ENCODE results near the gene ISYNA1. TPM values are rescaled to one million over a fixed set of nuclear protein-coding genes. Genes with fewer than 3 reads are reported as not detected.

The ISYNA1 gene
- total RNA-seq, 1 donor from 2014 or later: 178 TPM

DNA sequence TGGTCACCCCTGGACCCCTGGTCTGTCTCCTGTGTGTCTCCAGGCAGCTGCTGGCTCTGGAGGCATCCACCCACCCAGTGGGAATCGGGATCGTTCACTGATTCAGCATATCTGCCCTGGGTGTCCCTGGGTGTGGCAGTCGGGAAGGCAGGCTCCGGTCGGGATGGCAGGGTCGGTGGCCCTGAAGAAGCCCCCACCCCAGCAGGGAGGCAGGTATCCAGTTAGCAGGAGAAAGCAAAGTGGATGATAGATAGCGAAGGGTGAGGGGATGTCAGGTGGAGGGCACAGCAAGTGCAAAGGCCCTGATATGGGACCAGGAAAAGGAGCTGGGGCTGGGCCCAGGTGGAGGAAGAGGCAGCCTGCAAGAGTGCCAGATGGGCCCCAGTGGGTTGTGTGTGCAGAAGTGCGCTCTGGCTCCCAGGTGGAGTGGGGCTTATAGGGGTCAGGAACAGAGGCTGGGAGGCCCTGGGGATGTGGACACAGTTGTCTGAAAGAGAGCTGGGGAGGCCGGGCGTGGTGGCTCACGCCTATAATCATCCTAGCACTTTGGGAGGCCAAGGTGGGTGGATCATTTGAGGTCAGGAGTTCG lies 16.5 kb downstream of the ISYNA1 start:
- TF ChIP-seq, protein P1, sequence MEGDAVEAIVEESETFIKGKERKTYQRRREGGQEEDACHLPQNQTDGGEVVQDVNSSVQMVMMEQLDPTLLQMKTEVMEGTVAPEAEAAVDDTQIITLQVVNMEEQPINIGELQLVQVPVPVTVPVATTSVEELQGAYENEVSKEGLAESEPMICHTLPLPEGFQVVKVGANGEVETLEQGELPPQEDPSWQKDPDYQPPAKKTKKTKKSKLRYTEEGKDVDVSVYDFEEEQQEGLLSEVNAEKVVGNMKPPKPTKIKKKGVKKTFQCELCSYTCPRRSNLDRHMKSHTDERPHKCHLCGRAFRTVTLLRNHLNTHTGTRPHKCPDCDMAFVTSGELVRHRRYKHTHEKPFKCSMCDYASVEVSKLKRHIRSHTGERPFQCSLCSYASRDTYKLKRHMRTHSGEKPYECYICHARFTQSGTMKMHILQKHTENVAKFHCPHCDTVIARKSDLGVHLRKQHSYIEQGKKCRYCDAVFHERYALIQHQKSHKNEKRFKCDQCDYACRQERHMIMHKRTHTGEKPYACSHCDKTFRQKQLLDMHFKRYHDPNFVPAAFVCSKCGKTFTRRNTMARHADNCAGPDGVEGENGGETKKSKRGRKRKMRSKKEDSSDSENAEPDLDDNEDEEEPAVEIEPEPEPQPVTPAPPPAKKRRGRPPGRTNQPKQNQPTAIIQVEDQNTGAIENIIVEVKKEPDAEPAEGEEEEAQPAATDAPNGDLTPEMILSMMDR (IDR thresholded peaks at IDR 0.05): no peak
- peaks cover 56% of the 10 kb centered on the region for H3K4me1 Mint-ChIP-seq (ENCODE audit: unreplicated experiment)
- peaks cover 3% of the 10 kb centered on the region for H3K36me3 Mint-ChIP-seq (ENCODE audit: unreplicated experiment)
- H3K4me3 Mint-ChIP-seq (ENCODE audit: unreplicated experiment): peak overlapping the region; percentile 81
- no peaks in the 10 kb centered on the region for H3K9me3 Mint-ChIP-seq (ENCODE audit: unreplicated experiment)
- no peak for DNase-seq (ENCODE audit: extremely low spot score, unreplicated experiment)
- peak overlapping the region; percentile 34 for H3K27ac Mint-ChIP-seq (ENCODE audit: unreplicated experiment)
- no peaks in the 10 kb centered on the region for H3K27me3 Mint-ChIP-seq (ENCODE audit: unreplicated experiment)

DNA sequence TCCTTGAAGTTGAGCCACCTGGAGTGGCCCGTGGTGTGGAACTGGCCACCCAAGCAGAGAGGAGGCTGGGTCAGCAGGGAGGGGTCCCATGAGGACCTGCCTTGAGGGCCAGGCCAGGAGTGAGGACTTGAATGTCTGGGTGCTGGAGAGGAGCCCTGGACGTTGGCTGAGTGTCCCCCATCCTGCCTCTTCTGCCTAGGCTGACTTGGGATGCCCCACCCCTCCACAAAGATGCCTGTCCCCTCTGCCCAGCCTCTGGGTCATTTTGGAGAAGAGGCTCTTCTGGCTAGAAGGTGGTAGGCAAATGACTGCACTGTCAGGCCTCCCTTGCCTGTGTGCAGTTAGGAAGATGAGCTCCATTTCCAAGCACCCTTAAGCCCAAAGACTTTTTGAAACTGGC lies 17.0 kb downstream of the ISYNA1 start:
- Mint-ChIP-seq H3K36me3 (ENCODE audit: unreplicated experiment) (peaks cover 3% of the 10 kb centered on the region), H3K27me3 (ENCODE audit: unreplicated experiment) (no peaks in the 10 kb centered on the region), H3K27ac (ENCODE audit: unreplicated experiment) (peak overlapping the region; percentile 71), H3K9me3 (ENCODE audit: unreplicated experiment) (no peaks in the 10 kb centered on the region), H3K4me3 (ENCODE audit: unreplicated experiment) (peak overlapping the region; percentile 81), H3K4me1 (ENCODE audit: unreplicated experiment) (peaks cover 60% of the 10 kb centered on the region)
- no peak for DNase-seq (ENCODE audit: extremely low spot score, unreplicated experiment)
- TF ChIP-seq, protein P1 (IDR thresholded peaks at IDR 0.05): no peak

DNA sequence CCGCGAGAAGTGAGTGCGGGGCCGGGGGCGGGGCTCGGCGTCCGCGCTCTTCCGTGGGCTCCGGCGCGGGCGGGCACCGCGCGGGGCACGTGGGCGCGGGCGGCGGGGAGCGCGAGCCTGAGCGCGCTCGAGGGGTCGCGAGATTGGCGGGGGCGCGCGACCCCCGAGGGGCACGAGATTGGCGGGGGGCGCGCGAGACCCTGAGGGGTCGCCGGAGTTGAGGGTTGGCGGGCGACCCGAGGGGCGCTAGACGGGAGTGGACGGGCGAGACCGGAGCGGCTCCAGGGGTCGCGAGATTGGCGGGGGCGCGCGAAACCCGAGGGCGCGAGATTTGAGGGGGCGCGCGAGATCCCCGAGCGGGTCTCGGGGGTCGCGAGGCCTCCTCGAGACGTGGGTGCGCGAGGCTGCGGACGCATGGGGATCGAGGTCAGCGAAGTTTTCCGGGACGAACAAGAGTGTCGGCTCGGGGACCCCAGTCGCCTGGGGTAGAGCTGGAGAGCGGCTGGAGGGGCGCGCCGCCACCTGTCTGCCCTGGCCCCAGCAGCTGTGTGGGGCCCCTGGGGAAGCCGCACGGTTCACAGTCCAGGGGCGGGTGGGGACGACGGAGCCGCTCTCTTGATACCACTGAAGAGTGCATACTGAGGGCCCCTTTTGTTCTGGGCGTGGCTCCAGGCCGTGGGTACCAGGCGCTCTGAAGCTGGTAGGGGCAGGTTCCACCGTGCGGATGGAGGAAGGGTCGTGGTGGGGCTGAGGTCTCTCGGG lies 18.1 kb downstream of the ISYNA1 start:
- Mint-ChIP-seq H3K27me3 (ENCODE audit: unreplicated experiment) (no peaks in the 10 kb centered on the region), H3K4me3 (ENCODE audit: unreplicated experiment) (peak overlapping the region; percentile 81), H3K4me1 (ENCODE audit: unreplicated experiment) (peaks cover 66% of the 10 kb centered on the region), H3K36me3 (ENCODE audit: unreplicated experiment) (peaks cover 3% of the 10 kb centered on the region), H3K27ac (ENCODE audit: unreplicated experiment) (peak overlapping the region; percentile 71), H3K9me3 (ENCODE audit: unreplicated experiment) (no peaks in the 10 kb centered on the region)
- no peak for DNase-seq (ENCODE audit: extremely low spot score, unreplicated experiment)
- TF ChIP-seq, protein P1 (IDR thresholded peaks at IDR 0.05): no peak

DNA sequence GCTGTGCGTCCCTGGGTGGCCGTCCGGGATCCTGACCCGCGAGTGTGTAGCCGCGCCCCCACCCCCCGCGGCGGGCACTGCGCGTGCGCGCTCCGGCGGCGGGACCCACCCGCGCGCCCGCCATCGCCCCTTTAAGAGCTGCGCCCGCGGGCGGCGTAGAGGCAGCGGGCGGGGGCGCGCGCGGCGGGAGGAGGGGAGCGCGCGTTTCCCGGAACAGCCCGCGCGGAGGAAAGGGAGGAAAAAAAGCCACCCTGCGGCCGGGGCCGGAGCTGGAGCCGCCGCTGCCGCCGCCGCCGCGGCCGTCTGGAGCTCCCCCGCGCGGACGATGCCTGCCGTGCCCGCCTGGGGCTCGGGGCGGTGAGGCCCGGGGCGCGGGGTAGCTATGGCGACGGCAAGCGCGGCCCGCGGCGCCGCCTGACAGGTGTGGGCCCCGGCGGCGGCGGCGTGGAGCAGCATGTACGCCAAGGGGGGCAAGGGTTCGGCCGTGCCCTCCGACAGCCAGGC lies 18.7 kb downstream of the ISYNA1 start, which contains the start of gene SSBP4:
Gene SSBP4, plus strand, starts transcription at position 204 of the 504 bp plus-strand sequence. Its CDS starts 251 bp downstream, at position 455.
- H3K27me3 Mint-ChIP-seq (ENCODE audit: unreplicated experiment): no peaks in the 10 kb centered on the region
- H3K9me3 Mint-ChIP-seq (ENCODE audit: unreplicated experiment): no peaks in the 10 kb centered on the region
- H3K4me3 Mint-ChIP-seq (ENCODE audit: unreplicated experiment): peak within 1 kb of the TSS; percentile 81
- H3K36me3 Mint-ChIP-seq (ENCODE audit: unreplicated experiment): peaks cover 3% of the 10 kb centered on the region
- DNase-seq (ENCODE audit: extremely low spot score, unreplicated experiment): peak; percentile 93
- H3K4me1 Mint-ChIP-seq (ENCODE audit: unreplicated experiment): peaks cover 72% of the 10 kb centered on the region
- TF ChIP-seq, protein P1 (IDR thresholded peaks at IDR 0.05): peak; percentile 47
- peak within 1 kb of the TSS; percentile 91 for H3K27ac Mint-ChIP-seq (ENCODE audit: unreplicated experiment)

Measured in osteocyte (in vitro differentiated cells).